Ectodermal cell (in vitro differentiated cells): ENCODE data around the gene YPEL3.
A peak's percentile ranks its signal among the peaks of the same experiment; 100 is the strongest.

Source experiments
- H3K27ac ChIP-seq: 2 replicates; pipeline ENCODE4 v1.7.0; 2013; ENCODE audit warnings: mild to moderate bottlenecking, low read depth, low read length; ENCODE audit not compliant: insufficient read depth, poor library complexity, severe bottlenecking
- H3K27me3 ChIP-seq: 2 replicates; pipeline ENCODE4 v1.7.0; 2013; ENCODE audit warnings: mild to moderate bottlenecking, low read length; ENCODE audit not compliant: insufficient read depth, control insufficient read depth, poor library complexity, severe bottlenecking
- H3K36me3 ChIP-seq: one replicate; pipeline ENCODE4 v1.7.0; 2013; ENCODE audit warnings: low read length; ENCODE audit not compliant: control insufficient read depth, insufficient read depth
- H3K4me1 ChIP-seq: one replicate; pipeline ENCODE4 v1.7.0; 2013; ENCODE audit warnings: low read length; ENCODE audit not compliant: control insufficient read depth, insufficient read depth
- H3K4me3 ChIP-seq: 2 replicates; pipeline ENCODE4 v1.7.0; 2013; ENCODE audit warnings: low read depth, low read length, control low read depth; ENCODE audit not compliant: insufficient read depth
- H3K9me3 ChIP-seq: 2 replicates; pipeline ENCODE4 v1.7.0; 2013; ENCODE audit warnings: mild to moderate bottlenecking, low read length, moderate library complexity; ENCODE audit not compliant: control insufficient read depth
- WGBS, 2 experiments: methylation state at CpG; one replicate each; pipeline ENCODE4 v1.1.7; 2013; ENCODE audit warnings: missing lambda C conversion rate in 2 of 2; 5-methylcytosine and 5-hydroxymethylcytosine counted together

YPEL3 gene

GRCh38 chr16:30063278-30063892, 32.6 kb downstream of the YPEL3 start:
- 63% methylated on average over 12 of the region's 12 CpGs for WGBS, 2 experiments
- Histone ChIP-seq H3K4me1 (peaks cover 32% of the 10 kb centered on the region), H3K9me3 (no peaks in the 10 kb centered on the region), H3K27me3 (no peaks in the 10 kb centered on the region), H3K36me3 (peaks cover 10% of the 10 kb centered on the region), H3K27ac (peak overlapping the region; percentile 26), H3K4me3 (peak overlapping the region; percentile 98)

GRCh38 chr16:30060836-30061554, 35.0 kb downstream of the YPEL3 start:
- WGBS, 2 experiments: 83 to 84% methylated on average over 2 of the region's 2 CpGs
- H3K4me1 ChIP-seq: peaks cover 18% of the 10 kb centered on the region
- no peak overlapping the region for H3K4me3 ChIP-seq
- H3K27me3 ChIP-seq: no peaks in the 10 kb centered on the region
- H3K27ac ChIP-seq: no peak overlapping the region
- H3K36me3 ChIP-seq: no peaks in the 10 kb centered on the region
- no peaks in the 10 kb centered on the region for H3K9me3 ChIP-seq

- Histone ChIP-seq H3K27ac (no peak overlapping the region), H3K36me3 (no peaks in the 10 kb centered on the region), H3K9me3 (no peaks in the 10 kb centered on the region), H3K4me1 (peaks cover 18% of the 10 kb centered on the region), H3K4me3 (no peak overlapping the region), H3K27me3 (no peaks in the 10 kb centered on the region)
- WGBS, 2 experiments: 78 to 88% methylated on average over 4 of the region's 4 CpGs
These were observed 35.7 kb downstream of the YPEL3 start for GRCh38 chr16:30060346-30060745.

- Histone ChIP-seq H3K9me3 (no peaks in the 10 kb centered on the region), H3K27me3 (no peaks in the 10 kb centered on the region), H3K4me1 (no peaks in the 10 kb centered on the region), H3K27ac (no peak overlapping the region), H3K36me3 (no peaks in the 10 kb centered on the region), H3K4me3 (no peak overlapping the region)
- 32 to 34% methylated on average over 10 of the region's 10 CpGs for WGBS, 2 experiments
These were observed 41.0 kb downstream of the YPEL3 start for GRCh38 chr16:30054959-30055553.

GRCh38 chr16:30054451-30054850, 41.6 kb downstream of the YPEL3 start:
- no peaks in the 10 kb centered on the region for H3K4me1 ChIP-seq
- WGBS, 2 experiments: 71 to 75% methylated on average over 8 of the region's 8 CpGs
- no peaks in the 10 kb centered on the region for H3K27me3 ChIP-seq
- no peaks in the 10 kb centered on the region for H3K9me3 ChIP-seq
- no peaks in the 10 kb centered on the region for H3K36me3 ChIP-seq
- no peak overlapping the region for H3K4me3 ChIP-seq
- no peak overlapping the region for H3K27ac ChIP-seq

GRCh38 chr16:30053376-30054015, 42.5 kb downstream of the YPEL3 start:
- Histone ChIP-seq H3K27me3 (no peaks in the 10 kb centered on the region), H3K27ac (no peak overlapping the region)
- 17 to 20% methylated on average over 19 of the region's 19 CpGs for WGBS, 2 experiments

GRCh38 chr16:30052671-30053372, 43.2 kb downstream of the YPEL3 start:
- H3K27ac ChIP-seq: no peak overlapping the region

More at GRCh38 chr16:30053376-30054015, 42.5 kb downstream of the YPEL3 start:
- Histone ChIP-seq H3K36me3 (no peaks in the 10 kb centered on the region), H3K4me3 (peak overlapping the region; percentile 81), H3K4me1 (no peaks in the 10 kb centered on the region), H3K9me3 (no peaks in the 10 kb centered on the region)

GRCh38 chr16:30051518-30051917, 44.5 kb downstream of the YPEL3 start:
- Histone ChIP-seq H3K36me3 (no peaks in the 10 kb centered on the region), H3K27ac (no peak overlapping the region), H3K4me1 (no peaks in the 10 kb centered on the region), H3K9me3 (no peaks in the 10 kb centered on the region), H3K27me3 (no peaks in the 10 kb centered on the region), H3K4me3 (no peak overlapping the region)
- WGBS, 2 experiments: 88 to 92% methylated on average over 3 of the region's 3 CpGs

More at GRCh38 chr16:30052671-30053372, 43.2 kb downstream of the YPEL3 start:
- Histone ChIP-seq H3K4me3 (peak overlapping the region; percentile 81), H3K9me3 (no peaks in the 10 kb centered on the region), H3K36me3 (no peaks in the 10 kb centered on the region), H3K27me3 (no peaks in the 10 kb centered on the region), H3K4me1 (no peaks in the 10 kb centered on the region)
- 3 to 4% methylated on average over 55 to 56 of the region's 58 CpGs for WGBS, 2 experiments

GRCh38 chr16:30049871-30050270, 46.1 kb downstream of the YPEL3 start:
- Histone ChIP-seq H3K27me3 (no peaks in the 10 kb centered on the region), H3K9me3 (no peaks in the 10 kb centered on the region), H3K4me3 (no peak overlapping the region), H3K27ac (no peak overlapping the region), H3K4me1 (no peaks in the 10 kb centered on the region), H3K36me3 (no peaks in the 10 kb centered on the region)
- 94 to 95% methylated on average over 8 of the region's 8 CpGs for WGBS, 2 experiments
